ENCODE data around the gene MTFP1.

DNA sequence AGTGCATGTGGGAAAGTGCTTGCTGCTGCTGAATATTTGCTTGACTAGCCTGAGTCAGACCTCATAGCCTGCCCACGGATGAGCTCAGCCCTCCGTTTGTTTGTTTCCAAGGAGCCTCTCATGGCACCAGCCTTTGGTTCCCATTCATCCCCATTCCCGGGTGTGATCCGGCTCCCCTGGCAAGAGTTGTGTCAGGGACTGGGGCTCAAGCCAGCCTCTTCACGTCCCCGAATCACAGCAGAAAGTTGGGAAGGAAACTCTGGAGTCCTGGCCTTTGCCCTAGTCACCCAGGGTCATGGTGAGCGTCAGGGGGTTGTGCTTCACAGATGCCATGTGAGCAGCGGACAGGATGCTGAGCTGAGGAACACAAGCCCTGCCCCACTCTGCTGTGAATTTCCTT, 32.4 kb downstream of the MTFP1 start:
- TF ChIP-seq, protein P1, sequence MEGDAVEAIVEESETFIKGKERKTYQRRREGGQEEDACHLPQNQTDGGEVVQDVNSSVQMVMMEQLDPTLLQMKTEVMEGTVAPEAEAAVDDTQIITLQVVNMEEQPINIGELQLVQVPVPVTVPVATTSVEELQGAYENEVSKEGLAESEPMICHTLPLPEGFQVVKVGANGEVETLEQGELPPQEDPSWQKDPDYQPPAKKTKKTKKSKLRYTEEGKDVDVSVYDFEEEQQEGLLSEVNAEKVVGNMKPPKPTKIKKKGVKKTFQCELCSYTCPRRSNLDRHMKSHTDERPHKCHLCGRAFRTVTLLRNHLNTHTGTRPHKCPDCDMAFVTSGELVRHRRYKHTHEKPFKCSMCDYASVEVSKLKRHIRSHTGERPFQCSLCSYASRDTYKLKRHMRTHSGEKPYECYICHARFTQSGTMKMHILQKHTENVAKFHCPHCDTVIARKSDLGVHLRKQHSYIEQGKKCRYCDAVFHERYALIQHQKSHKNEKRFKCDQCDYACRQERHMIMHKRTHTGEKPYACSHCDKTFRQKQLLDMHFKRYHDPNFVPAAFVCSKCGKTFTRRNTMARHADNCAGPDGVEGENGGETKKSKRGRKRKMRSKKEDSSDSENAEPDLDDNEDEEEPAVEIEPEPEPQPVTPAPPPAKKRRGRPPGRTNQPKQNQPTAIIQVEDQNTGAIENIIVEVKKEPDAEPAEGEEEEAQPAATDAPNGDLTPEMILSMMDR (IDR thresholded peaks at IDR 0.05) = no peak
- TF ChIP-seq ZFX (IDR thresholded peaks at IDR 0.05; ENCODE audit: borderline replicate concordance) = no peak

All from 22Rv1 (cell line).